Measurements from ENCODE around the gene RFNG.

The RFNG gene

GRCh38 chr17:82017612-82018151 lies 33.9 kb downstream of the RFNG start:
- no peak for TF ChIP-seq CTCF (IDR thresholded peaks at IDR 0.05; ENCODE audit: borderline replicate concordance, control extremely low read depth, extremely low read depth, insufficient read depth, missing control alignments)
- no peak for DNase-seq (ENCODE audit: low spot score)
- in situ Hi-C loops (cut with MboI; ENCODE audit: low sequenced_read_pairs, unreplicated experiment), result no loop called here

- in situ Hi-C loops (cut with MboI; ENCODE audit: low sequenced_read_pairs, unreplicated experiment), result no loop called here
- DNase-seq (ENCODE audit: low spot score), result no peak
- no peak for TF ChIP-seq CTCF (IDR thresholded peaks at IDR 0.05; ENCODE audit: borderline replicate concordance, control extremely low read depth, extremely low read depth, insufficient read depth, missing control alignments)
Measured at GRCh38 chr17:82016875-82017459, 34.6 kb downstream of the RFNG start.

- no peak for TF ChIP-seq CTCF (IDR thresholded peaks at IDR 0.05; ENCODE audit: borderline replicate concordance, control extremely low read depth, extremely low read depth, insufficient read depth, missing control alignments)
- DNase-seq (ENCODE audit: low spot score), result no peak
- in situ Hi-C loops (cut with MboI; ENCODE audit: low sequenced_read_pairs, unreplicated experiment), result no loop called here
Measured at GRCh38 chr17:82016061-82016874, 35.3 kb downstream of the RFNG start.

- in situ Hi-C loops (cut with MboI; ENCODE audit: low sequenced_read_pairs, unreplicated experiment), result no loop called here
- TF ChIP-seq CTCF (IDR thresholded peaks at IDR 0.05; ENCODE audit: borderline replicate concordance, control extremely low read depth, extremely low read depth, insufficient read depth, missing control alignments), result no peak
- no peak for DNase-seq (ENCODE audit: low spot score)
Measured at GRCh38 chr17:82015311-82015971, 36.2 kb downstream of the RFNG start.

- in situ Hi-C loops (cut with MboI; ENCODE audit: low sequenced_read_pairs, unreplicated experiment), result no loop called here
- DNase-seq (ENCODE audit: low spot score), result no peak
- no peak for TF ChIP-seq CTCF (IDR thresholded peaks at IDR 0.05; ENCODE audit: borderline replicate concordance, control extremely low read depth, extremely low read depth, insufficient read depth, missing control alignments)
Measured at GRCh38 chr17:82014971-82015310, 36.7 kb downstream of the RFNG start.

GRCh38 chr17:82014432-82014831 lies 37.2 kb downstream of the RFNG start:
- in situ Hi-C loops (cut with MboI; ENCODE audit: low sequenced_read_pairs, unreplicated experiment), result no loop called here
- TF ChIP-seq CTCF (IDR thresholded peaks at IDR 0.05; ENCODE audit: borderline replicate concordance, control extremely low read depth, extremely low read depth, insufficient read depth, missing control alignments), result no peak
- DNase-seq (ENCODE audit: low spot score), result no peak
